GM21529 (cell line): ENCODE data around the gene KIRREL1.
"Not testable (repeated sequence)": the region's sequence is repeated elsewhere in the genome, so short reads cannot be mapped to it uniquely, and the experiment has no call there.

Experiments
- ATAC-seq: cut with Tn5 transposase; IDR thresholded peaks from one replicate; pipeline ENCODE4 v1.9.1; 2021; ENCODE audit not compliant: unreplicated experiment

Gene KIRREL1

DNA sequence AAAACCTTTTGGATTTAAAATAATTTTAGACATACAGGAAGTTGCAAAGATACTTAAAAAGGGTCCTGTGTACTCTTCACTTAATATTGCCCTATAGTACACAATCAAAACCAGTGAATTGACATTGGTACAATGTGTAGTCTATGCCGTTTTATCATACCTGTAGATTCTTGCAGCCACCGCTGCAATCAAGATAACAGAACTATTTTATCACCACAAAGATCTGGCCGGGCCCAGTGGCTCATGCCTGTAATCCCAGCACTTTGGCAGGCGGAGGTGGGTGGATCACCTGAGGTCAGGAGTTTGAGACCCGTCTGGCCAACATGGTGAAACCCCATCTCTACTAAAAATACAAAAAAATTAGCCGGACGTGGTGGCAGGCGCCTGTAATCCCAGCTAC, 135.1 kb downstream of the KIRREL1 start:
- ATAC-seq: not testable (repeated sequence)

- ATAC-seq: no peak
Observed at GRCh38 chr1:158131217-158131616, 137.8 kb downstream of the KIRREL1 start.

- ATAC-seq: no peak
Observed at GRCh38 chr1:158140764-158141192, 147.3 kb downstream of the KIRREL1 start.

DNA sequence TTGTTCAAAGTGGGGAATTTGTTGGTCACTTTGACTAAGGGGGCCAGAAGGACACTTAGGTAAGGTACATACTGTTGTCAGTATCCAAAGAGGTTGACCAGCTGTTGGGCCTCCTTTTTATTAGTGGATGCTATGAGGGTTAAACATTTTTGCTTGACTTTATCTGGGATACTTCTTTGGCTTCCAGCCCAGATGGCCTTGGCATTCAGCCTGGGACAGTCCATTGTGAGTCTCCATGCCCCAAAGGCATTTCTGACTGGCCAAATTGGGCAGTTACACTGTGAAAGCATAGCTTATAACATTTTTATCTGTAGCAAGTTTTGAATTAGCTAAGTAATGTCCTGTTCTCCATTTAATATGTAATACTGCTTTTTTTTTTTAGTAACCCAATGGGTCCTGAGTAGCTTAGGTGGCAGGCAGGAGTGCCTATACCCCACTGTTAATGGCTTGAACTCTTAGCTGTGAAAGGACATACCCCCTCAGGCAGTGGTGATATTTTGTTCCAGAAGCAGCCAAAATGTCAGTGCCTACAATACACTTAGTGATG, 151.8 kb downstream of the KIRREL1 start:
- no peak for ATAC-seq

DNA sequence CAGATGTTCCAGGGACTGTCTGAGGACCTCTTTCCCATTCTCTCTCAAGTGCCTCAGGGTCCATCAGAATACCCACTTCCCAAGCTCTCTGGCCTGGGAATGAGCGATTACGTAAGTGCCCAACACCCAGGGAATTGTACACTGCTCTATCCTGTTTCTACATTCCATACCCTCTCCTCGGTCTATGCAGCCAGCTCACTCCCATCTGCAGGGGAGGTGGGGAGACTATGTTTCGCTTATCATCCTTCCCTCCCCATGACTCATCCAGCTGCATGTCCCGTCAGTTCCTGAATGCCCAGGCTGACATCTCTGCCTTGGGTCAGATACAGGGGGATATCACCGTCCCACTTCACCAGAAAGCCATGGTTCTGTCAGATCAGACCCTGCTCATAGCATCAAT, 152.7 kb downstream of the KIRREL1 start:
- ATAC-seq: no peak

- ATAC-seq: no peak
Observed at GRCh38 chr1:158146739-158147138, 153.3 kb downstream of the KIRREL1 start.

GRCh38 chr1:158147401-158147800, 154.0 kb downstream of the KIRREL1 start:
- no peak for ATAC-seq

DNA sequence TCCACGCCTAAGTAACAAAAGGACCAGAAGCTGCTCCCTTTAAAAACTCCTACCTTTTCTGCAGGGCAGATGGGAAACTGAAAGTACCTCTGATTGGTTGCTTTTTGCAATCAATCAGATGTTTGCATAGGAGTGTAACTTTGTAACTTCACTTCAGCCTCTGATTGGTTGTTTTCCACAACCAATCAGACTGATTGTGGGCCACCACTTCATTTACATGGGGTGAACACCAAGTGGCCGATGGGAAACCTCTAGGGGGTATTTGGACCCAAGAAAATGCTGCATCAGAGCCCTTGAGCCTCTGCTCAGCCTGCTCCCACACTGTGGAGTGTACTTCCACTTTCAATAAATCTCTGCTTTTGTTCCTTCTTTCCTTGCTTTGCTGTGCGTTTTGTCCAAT, 154.4 kb downstream of the KIRREL1 start:
- no peak for ATAC-seq

GRCh38 chr1:158148468-158148867, 155.0 kb downstream of the KIRREL1 start:
- ATAC-seq: no peak

DNA sequence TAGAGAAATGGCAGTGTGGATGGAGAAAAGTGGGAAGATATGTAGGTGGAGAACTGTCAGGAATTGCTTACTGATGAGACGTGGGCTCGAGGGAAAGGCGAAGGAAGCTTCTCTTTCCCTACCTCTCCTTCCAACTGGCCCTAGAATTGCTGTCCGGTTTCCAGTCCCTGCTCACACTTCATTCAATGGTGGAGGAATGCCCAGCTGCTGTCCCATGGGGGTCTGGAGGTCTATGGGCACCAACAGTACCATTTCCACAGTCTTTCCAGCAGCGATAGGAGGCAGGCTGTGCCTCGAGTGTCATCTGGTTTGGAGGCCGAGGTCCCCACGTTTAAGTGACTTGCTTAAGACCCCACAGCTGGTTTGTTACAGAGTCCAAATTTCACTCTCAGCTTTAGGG, 155.7 kb downstream of the KIRREL1 start:
- ATAC-seq: no peak
